Measurements from ENCODE around the gene INAFM1. TPM values are rescaled to one million over a fixed set of nuclear protein-coding genes. Genes with fewer than 3 reads are reported as not detected.

The INAFM1 gene
- total RNA-seq, 1 donor = 2.5 TPM

GRCh38 chr19:47302249-47302648, 27.6 kb downstream of the INAFM1 start:
- no peaks in the 10 kb centered on the region for H4K20me1 ChIP-seq (ENCODE audit: insufficient read depth, low read length)
- H2AFZ ChIP-seq (ENCODE audit: low read length) = no peak overlapping the region
- no peak for DNase-seq (ENCODE audit: insufficient read length, low spot score, missing footprints)
- H3K36me3 ChIP-seq (ENCODE audit: insufficient read depth, low read length) = no peaks in the 10 kb centered on the region
- no peak overlapping the region for H3K4me3 ChIP-seq (ENCODE audit: insufficient read depth, low read length)
- peaks cover 3% of the 10 kb centered on the region for H3K4me1 ChIP-seq (ENCODE audit: insufficient read depth, low read length)
- H3K27ac ChIP-seq (ENCODE audit: low read depth, low read length) = no peak overlapping the region
- no peaks in the 10 kb centered on the region for H3K9me3 ChIP-seq (ENCODE audit: low read depth, low read length)
- H3K27me3 ChIP-seq (ENCODE audit: insufficient read depth, low read length) = no peaks in the 10 kb centered on the region
- H3K79me2 ChIP-seq (ENCODE audit: insufficient read depth, low read length) = no peaks in the 10 kb centered on the region
- H3K4me2 ChIP-seq (ENCODE audit: insufficient read depth, low read length) = no peak overlapping the region
- no peak for TF ChIP-seq CTCF (IDR thresholded peaks at IDR 0.05; ENCODE audit: extremely low read depth, low read depth, low read length)

- DNase-seq (ENCODE audit: insufficient read length, low spot score, missing footprints) = no peak
- H3K27ac ChIP-seq (ENCODE audit: low read depth, low read length) = no peak overlapping the region
- H3K4me3 ChIP-seq (ENCODE audit: insufficient read depth, low read length) = no peak overlapping the region
- H3K9me3 ChIP-seq (ENCODE audit: low read depth, low read length) = no peaks in the 10 kb centered on the region
- TF ChIP-seq CTCF (IDR thresholded peaks at IDR 0.05; ENCODE audit: extremely low read depth, low read depth, low read length) = no peak
- H3K4me2 ChIP-seq (ENCODE audit: insufficient read depth, low read length) = no peak overlapping the region
- H3K27me3 ChIP-seq (ENCODE audit: insufficient read depth, low read length) = no peaks in the 10 kb centered on the region
- H3K79me2 ChIP-seq (ENCODE audit: insufficient read depth, low read length) = no peaks in the 10 kb centered on the region
- H2AFZ ChIP-seq (ENCODE audit: low read length) = no peak overlapping the region
- peaks cover 5% of the 10 kb centered on the region for H3K4me1 ChIP-seq (ENCODE audit: insufficient read depth, low read length)
- H3K36me3 ChIP-seq (ENCODE audit: insufficient read depth, low read length) = no peaks in the 10 kb centered on the region
- no peaks in the 10 kb centered on the region for H4K20me1 ChIP-seq (ENCODE audit: insufficient read depth, low read length)
Observed at GRCh38 chr19:47303966-47304365, 29.3 kb downstream of the INAFM1 start.

DNA sequence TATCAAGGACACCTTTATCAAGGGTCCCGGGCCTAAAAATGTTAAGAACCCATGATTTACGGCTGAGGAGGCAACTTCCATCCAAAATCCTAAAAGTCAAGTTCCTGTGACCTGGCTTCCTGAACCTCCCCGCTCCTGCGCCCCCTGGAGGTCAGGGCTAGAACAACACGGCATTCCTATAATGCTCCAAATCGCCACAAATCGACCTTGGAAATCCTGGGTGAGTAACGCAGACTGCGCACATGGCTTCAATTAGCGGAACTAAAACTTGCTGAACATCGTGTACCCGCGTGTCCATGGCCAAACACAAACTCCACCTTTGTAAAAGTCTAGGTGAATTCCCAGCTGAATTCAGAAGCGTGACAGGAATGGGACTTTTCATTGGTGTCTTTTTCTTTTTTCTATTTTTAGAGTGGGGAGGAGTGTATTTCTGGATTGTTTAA, 30.6 kb downstream of the INAFM1 start:
- no peak overlapping the region for H3K27ac ChIP-seq (ENCODE audit: low read depth, low read length)
- DNase-seq (ENCODE audit: insufficient read length, low spot score, missing footprints) = peak; percentile 88
- peak overlapping the region; percentile 41 for H3K4me3 ChIP-seq (ENCODE audit: insufficient read depth, low read length)
- H4K20me1 ChIP-seq (ENCODE audit: insufficient read depth, low read length) = no peaks in the 10 kb centered on the region
- H3K79me2 ChIP-seq (ENCODE audit: insufficient read depth, low read length) = no peaks in the 10 kb centered on the region
- peak overlapping the region; percentile 77 for H3K4me2 ChIP-seq (ENCODE audit: insufficient read depth, low read length)
- peaks cover 13% of the 10 kb centered on the region for H3K4me1 ChIP-seq (ENCODE audit: insufficient read depth, low read length)
- TF ChIP-seq CTCF (IDR thresholded peaks at IDR 0.05; ENCODE audit: extremely low read depth, low read depth, low read length) = peak; percentile 99
- H3K36me3 ChIP-seq (ENCODE audit: insufficient read depth, low read length) = no peaks in the 10 kb centered on the region
- peak overlapping the region; percentile 38 for H2AFZ ChIP-seq (ENCODE audit: low read length)
- H3K9me3 ChIP-seq (ENCODE audit: low read depth, low read length) = no peaks in the 10 kb centered on the region
- H3K27me3 ChIP-seq (ENCODE audit: insufficient read depth, low read length) = no peaks in the 10 kb centered on the region

- no peak overlapping the region for H3K4me2 ChIP-seq (ENCODE audit: insufficient read depth, low read length)
- H4K20me1 ChIP-seq (ENCODE audit: insufficient read depth, low read length) = no peaks in the 10 kb centered on the region
- H3K9me3 ChIP-seq (ENCODE audit: low read depth, low read length) = no peaks in the 10 kb centered on the region
- no peaks in the 10 kb centered on the region for H3K36me3 ChIP-seq (ENCODE audit: insufficient read depth, low read length)
- H3K4me1 ChIP-seq (ENCODE audit: insufficient read depth, low read length) = peaks cover 13% of the 10 kb centered on the region
- H2AFZ ChIP-seq (ENCODE audit: low read length) = no peak overlapping the region
- no peak for TF ChIP-seq CTCF (IDR thresholded peaks at IDR 0.05; ENCODE audit: extremely low read depth, low read depth, low read length)
- H3K27me3 ChIP-seq (ENCODE audit: insufficient read depth, low read length) = no peaks in the 10 kb centered on the region
- H3K4me3 ChIP-seq (ENCODE audit: insufficient read depth, low read length) = no peak overlapping the region
- H3K27ac ChIP-seq (ENCODE audit: low read depth, low read length) = no peak overlapping the region
- DNase-seq (ENCODE audit: insufficient read length, low spot score, missing footprints) = no peak
- H3K79me2 ChIP-seq (ENCODE audit: insufficient read depth, low read length) = no peaks in the 10 kb centered on the region
Observed at GRCh38 chr19:47306303-47306702, 31.6 kb downstream of the INAFM1 start.
